Right ventricle myocardium superior (tissue), 1 donor: ENCODE data around the gene CASQ1. TPM values are rescaled to one million over a fixed set of nuclear protein-coding genes. Genes with fewer than 3 reads are reported as not detected.
A peak's percentile ranks its signal among the peaks of the same experiment; 100 is the strongest.

Experiments
- ATAC-seq: fragments of 200-7000 bp; cut with Tn5 transposase; one replicate; pipeline ENCODE4 v1.9.1; 2020; ENCODE audit warnings: mild to moderate bottlenecking; ENCODE audit not compliant: poor library complexity
- DNase-seq: peaks from one replicate; pipeline ENCODE4 v3.0.0-alpha.2; 2020
- intact Hi-C: fragments of 100-400 bp; cut with DNase I; formaldehyde crosslinking; loops from one replicate; pipeline ENCODE4 v1.11.2; 2022
- total RNA-seq: library from RNA; stranded (reverse); fragmentation: NEBNext Ultra II Directional; extraction: Animal tissue kit (Norgen Biotek cat#: 25700); gene quantifications from one replicate; pipeline ENCODE4 v1.2.1, GENCODE V29; 2021
- donor health status: DM: no; HTN: yes; CAD: no; lungs with severe emphysema.

CASQ1 gene
- total RNA-seq, 1 donor from 2014 or later, result 12.6 TPM

- DNase-seq (no peak), ATAC-seq (no peak)
- intact Hi-C loops, result no loop called here
Observed at GRCh38 chr1:160214481-160215140, 24.2 kb downstream of the CASQ1 start.

DNA sequence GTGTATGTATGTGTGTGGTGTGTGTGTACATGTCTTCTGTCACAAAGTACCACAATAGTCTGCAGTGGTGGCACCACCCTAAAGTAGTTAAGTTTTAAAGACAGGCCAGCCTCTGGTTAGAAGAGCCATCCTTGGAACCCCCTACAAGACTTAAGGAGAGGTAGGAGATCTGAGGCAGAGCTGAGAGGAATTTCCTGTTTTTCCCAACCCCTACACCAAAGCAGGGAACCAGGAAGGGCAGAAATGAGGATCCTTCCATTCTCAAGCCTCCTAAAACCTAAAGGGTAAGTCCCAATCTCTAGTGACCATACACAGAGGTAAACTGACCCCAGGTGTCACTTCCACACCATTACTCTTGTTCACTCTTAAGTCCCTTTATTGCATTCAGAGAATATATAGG is 25.9 kb downstream of the CASQ1 start:
- no peak for ATAC-seq
- intact Hi-C loops, result no loop called here
- no peak for DNase-seq

- no peak for ATAC-seq
Observed at GRCh38 chr1:160217481-160218051, 27.2 kb downstream of the CASQ1 start.

DNA sequence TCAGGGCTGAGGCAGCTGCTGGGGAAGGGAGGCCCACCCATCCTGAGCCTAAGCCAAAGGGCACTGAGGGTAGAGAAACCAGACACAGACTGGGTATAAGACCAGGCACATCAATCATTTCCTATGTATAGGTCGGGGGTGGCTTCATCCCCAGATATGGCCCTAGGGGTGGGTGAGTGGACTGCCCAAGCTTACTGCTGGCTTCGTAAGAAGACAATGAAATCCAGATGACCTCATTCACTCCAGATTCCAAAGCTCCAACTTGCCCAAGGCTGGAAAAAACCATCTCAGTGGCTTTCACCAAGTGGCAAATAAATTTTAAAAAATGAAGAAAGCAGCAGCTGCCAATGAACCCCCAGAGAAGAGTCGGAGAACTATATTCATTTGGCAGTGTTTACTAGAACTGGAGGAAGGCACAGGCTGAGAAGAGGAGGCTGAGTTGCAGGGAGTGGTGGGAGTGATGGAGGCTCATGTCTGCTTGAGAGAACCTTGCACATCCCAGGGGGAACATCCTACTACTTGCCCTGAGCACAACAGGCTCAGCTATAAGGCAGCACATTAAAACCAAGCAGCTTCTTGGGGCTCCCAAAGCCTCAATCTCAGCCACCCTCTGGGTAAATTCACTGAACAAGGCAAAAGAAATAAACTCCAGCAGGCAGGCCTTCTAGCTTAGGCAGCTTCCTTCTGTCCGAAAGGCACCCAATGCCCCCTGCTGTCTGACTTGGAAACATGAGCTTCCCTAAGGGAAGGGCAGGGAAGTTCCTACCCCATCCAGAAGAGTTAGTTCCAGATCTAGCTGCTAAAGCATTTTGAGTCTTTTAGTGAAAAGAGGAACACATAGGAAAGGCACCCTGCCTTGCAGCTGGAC is 28.9 kb downstream of the CASQ1 start:
- no peak for DNase-seq
- intact Hi-C loops, result no loop called here

More at GRCh38 chr1:160217481-160218051, 27.2 kb downstream of the CASQ1 start:
- DNase-seq, result no peak
- intact Hi-C loops, result no loop called here

GRCh38 chr1:160220301-160220700 is 29.9 kb downstream of the CASQ1 start:
- intact Hi-C loops, result no loop called here
- DNase-seq (no peak), ATAC-seq (peak; percentile 2)

More for the DNA sequence above, 28.9 kb downstream of the CASQ1 start:
- ATAC-seq, result peak; percentile 90

DNA sequence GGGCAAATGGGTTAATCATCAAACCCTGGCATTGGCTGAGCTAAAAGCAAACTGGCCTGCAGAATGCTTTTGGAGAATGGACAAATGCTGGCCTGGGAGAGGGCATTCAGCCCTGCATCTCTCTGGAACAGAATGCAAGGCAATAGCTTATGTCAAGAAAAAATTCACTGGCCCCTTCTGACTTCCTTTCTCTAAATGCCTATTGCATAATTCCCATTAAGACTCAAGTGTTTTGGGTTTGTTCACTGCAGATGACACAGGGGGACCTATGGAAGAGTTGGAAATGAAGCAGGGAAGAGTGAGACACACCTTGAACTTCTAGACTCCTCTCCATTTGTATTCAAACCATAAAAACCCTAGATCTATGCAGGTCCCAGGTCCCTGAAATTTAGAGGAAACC is 30.7 kb downstream of the CASQ1 start:
- ATAC-seq (no peak), DNase-seq (no peak)
- intact Hi-C loops, result no loop called here

- ATAC-seq (no peak), DNase-seq (no peak)
- intact Hi-C loops, result no loop called here
Observed at GRCh38 chr1:160222546-160222945, 32.2 kb downstream of the CASQ1 start.

- intact Hi-C loops, result no loop called here
- ATAC-seq (no peak), DNase-seq (no peak)
Observed at GRCh38 chr1:160224606-160225005, 34.2 kb downstream of the CASQ1 start.

GRCh38 chr1:160225345-160225744 is 35.0 kb downstream of the CASQ1 start:
- no peak for DNase-seq
- ATAC-seq, result no peak
- intact Hi-C loops, result no loop called here

DNA sequence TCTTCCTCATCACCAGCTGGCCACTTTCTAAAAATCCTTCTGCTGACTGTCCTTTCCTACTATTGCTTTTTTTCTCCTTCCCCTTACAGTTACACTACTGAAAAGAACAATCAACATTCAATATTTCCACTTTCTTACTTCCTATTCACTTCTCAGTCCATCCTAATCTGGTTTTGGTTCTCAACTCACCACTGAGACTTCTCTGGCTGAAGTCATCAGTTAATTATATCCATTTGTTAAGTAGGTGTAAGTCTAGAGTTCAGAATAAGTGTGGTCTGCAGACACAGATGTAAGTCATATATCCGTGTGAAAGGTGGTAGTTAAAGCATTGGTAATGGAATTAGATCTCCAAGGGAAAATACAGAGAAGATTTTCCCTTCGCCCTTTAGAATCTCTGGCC is 36.2 kb downstream of the CASQ1 start:
- DNase-seq, result no peak
- peak; percentile 54 for ATAC-seq
- intact Hi-C loops, result no loop called here

- intact Hi-C loops, result no loop called here
- DNase-seq (no peak), ATAC-seq (no peak)
Observed at GRCh38 chr1:160227034-160227433, 36.7 kb downstream of the CASQ1 start.

DNA sequence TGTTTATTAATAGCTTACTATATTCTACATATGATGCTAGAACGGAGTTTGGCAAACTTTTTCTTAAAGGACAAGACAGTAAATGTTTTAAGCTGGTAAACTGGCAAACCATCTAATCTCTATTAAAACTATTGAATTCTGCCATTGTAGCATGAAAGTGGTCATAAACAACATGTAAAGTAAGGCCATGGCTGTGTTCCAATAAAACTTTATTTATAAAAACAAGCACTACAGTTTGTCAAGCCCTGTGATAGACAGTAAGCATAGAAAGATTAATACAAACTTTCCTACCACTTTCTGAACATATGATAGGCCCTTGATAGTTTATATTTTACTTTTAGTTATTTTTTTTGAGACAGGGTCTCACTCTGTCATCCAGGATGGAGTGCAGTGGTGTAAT is 37.2 kb downstream of the CASQ1 start:
- intact Hi-C loops, result no loop called here
- ATAC-seq, result no peak
- no peak for DNase-seq

- no peak for ATAC-seq
- no peak for DNase-seq
- intact Hi-C loops, result no loop called here
Observed at GRCh38 chr1:160228431-160228830, 38.1 kb downstream of the CASQ1 start.

DNA sequence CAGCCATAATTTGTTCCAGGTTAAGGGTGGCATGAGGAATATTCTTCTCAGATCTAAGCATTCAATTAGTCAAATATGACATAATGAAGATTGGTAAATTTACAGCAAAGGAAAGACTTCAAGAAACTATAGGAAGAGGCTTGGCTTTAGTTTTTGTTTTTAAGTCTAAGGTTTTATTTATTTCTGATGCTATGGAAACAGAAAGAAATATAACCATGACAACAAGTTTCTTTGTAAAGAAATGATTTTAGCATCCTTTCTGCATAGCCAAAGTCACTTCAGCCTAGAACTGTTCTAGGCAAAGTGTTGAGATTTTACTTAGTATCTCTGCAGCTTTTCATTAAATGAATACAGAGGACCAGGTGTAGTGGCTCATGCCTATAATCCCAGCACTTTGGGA is 42.5 kb downstream of the CASQ1 start:
- intact Hi-C loops, result no loop called here
- ATAC-seq (no peak), DNase-seq (no peak)

DNA sequence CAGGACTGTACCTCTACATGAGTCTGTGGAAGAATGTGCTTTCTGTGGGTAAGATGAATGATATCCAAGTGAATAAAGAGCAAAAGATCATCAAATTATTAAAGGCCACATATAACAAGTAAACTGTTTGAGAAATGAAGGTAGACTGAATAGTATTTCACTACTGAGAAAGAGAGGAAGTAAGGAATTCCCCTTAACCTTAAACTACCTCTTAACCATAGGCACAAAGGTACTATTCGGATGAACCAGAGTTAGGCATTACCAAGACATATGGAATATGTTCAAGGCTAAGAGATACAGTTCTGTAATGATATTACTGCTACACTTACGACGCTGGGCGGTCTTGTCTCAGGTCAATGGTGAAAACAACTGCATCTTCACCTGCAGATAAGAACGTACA is 46.4 kb downstream of the CASQ1 start:
- intact Hi-C loops, result no loop called here
- DNase-seq, result no peak
- no peak for ATAC-seq

DNA sequence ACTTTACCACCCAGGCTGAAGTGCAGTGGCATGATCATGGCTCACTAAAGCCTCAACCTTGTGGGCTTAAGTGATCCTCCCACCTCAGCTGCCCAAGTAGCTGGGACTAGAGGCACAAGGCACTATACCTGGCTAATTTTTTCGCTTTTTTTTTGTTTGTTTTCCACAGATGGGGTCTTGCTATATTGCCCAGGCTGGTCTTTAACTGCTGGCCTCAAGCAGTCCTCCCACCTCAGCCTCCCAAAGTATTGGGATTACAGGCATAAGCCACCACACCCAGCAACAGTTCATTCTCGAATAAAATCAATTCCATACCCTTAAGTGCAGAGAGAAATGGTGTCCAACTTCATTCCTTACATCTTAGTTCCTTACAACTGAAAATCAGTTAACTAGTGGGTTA is 47.2 kb downstream of the CASQ1 start:
- intact Hi-C loops, result no loop called here

GRCh38 chr1:160238408-160238807 is 48.0 kb downstream of the CASQ1 start:
- peak; percentile 38 for ATAC-seq
- intact Hi-C loops, result no loop called here
- no peak for DNase-seq

More for the DNA sequence above, 47.2 kb downstream of the CASQ1 start:
- ATAC-seq (no peak), DNase-seq (no peak)

DNA sequence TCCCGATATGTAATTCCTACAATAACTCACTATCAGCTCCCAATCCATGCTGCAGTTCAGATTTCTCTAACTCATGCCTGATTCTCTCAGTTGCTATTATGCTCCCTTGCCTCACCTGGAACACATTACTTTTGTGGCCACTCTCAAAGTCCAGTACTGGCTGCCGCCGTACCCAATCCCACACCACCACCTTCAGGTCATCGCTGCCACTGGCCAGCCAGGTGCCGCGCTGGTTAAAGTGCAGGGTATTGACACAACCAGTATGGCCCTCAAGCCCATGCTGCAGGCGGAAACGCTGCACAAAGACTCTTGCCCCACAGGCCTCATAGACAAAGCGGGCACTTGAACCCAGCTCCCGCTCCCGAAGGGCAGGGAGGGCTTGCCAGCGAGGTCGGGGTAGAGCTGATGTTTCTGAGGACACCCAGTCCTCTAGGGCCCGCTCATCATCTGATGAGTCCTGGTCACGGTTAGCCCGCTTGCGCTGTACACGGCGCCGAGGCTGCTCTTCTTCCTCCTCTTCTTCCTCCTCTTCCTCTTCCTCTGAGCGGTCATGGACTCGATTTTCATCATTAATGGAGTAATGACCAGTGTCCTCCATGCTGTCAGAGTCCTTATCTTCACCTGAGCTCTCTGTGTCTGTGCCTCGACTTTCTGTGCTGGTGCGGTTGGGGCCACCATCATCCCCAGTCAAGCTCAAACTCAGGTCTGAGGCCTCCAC is 49.4 kb downstream of the CASQ1 start:
- ATAC-seq, result no peak
- intact Hi-C loops, result no loop called here
- DNase-seq, result no peak

DNA sequence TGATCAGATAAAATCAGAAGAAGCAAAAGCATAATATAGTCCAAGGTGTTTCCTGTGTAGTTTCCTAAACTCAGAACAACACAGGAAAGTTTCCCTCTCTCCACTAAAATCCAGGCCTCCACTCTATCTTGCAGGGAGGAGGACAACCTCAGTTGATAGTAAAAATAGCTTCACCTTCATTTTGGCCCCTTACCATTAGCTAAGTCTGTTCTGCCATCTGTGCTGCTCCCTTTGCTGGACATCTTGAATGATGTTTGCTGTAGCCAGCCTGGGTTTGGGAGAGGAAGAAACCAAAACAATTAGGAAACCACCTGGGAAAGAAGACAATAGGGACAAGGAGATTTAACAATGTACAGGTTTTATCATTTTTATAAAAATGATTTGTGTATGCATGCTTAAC is 53.4 kb downstream of the CASQ1 start:
- DNase-seq (no peak), ATAC-seq (no peak)
- intact Hi-C loops, result no loop called here
